Measurements from ENCODE around the gene RTP3.

The RTP3 gene

DNA sequence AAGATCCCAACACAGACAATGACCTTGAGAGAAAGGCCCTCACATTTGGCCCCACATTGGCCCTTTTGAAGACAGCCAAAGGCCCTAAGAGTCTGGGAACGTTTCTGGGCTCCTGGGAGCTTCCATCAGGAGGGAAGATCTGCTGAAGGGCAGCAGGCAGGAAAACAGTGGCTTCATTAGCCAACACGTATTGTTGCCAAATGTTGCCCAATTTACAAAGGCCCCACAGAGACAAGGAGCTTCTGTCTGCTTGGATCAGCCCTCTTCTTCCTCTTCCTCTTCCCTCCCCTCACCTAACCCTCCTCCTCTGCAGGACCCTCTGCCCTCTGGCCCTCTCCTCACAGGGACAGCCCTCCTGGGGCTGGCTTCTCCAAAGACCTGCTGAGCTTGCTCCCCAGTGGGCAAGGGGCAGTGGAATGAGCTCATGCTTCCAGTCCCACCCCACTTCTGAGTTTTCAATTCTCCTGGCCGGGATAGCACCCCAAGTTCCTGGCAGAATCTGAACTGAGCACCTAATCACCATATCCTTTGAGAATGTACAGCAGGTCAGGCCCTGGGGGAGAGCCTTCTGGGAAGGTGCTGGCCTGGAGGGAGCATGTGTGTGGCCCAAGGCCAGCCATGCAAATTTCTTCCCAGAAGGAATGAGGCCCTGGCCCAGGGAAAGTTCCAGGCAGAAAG, 28.0 kb upstream of the RTP3 start:
- no peak for DNase-seq (ENCODE audit: low read depth)

DNA sequence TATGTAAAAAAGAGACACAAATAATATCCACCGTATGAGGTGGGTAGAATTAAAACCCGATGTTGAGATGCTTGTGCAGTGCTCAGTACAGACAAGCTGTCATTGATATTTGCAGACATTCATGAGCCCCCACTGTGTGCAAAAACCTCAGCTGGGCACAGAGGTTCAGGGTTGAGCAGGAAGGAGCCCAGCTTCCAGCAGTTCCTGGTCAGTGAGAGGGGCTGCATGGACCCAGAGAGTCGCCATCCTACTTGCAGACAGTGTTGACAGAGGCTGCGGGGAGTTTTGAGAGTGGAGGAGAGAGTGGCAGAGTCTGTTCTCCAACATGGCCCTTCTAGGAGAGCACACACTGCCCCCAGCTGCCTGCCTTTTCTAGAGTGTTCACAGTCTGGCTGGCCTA, 26.9 kb upstream of the RTP3 start:
- no peak for DNase-seq (ENCODE audit: low read depth)

GRCh38 chr3:46471371-46471914, 26.3 kb upstream of the RTP3 start:
- DNase-seq (ENCODE audit: low read depth), result no peak

DNA sequence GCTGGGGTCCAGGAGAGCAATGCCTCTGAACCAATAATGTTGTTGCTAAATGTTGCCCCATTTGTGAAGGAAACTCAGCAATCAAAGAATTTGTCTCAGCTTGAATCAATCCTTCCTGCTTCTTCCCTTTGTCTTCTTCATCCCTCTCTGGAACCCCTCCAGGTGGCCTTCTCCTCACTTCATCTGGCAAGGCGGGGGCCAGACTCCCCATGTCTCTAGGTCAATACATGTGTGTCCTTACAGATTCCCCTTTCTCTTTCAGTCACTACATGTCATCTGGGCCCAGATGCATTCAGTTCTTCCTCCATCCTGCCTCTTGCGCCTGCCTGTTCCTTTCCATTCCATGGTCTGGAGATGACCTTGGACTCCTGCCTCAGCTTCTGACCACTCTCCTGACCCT, 25.0 kb upstream of the RTP3 start:
- no peak for DNase-seq (ENCODE audit: low read depth)

GRCh38 chr3:46477145-46477544, 20.6 kb upstream of the RTP3 start:
- no peak for DNase-seq (ENCODE audit: low read depth)

GRCh38 chr3:46477756-46478155, 20.0 kb upstream of the RTP3 start:
- no peak for DNase-seq (ENCODE audit: low read depth)

DNA sequence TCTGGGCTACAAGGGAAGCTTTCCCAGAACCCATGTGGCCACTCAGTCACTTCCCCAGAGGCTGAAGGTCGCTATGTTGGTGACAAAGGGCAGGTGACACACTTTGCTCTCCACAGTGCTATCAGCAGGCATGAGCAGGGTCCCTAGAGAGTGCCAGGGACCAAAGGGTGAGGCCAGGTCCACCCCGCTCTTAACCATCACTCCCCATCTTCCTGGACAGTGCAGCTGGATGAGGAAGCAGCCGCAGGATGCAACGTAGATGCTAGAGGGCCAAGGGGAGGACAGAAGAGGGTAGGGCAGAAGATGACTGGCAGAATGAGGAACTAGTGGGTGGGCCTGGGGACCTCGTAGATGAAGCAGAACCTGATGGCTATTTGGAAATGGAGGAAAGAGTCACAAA, 19.4 kb upstream of the RTP3 start:
- DNase-seq (ENCODE audit: low read depth), result no peak

DNA sequence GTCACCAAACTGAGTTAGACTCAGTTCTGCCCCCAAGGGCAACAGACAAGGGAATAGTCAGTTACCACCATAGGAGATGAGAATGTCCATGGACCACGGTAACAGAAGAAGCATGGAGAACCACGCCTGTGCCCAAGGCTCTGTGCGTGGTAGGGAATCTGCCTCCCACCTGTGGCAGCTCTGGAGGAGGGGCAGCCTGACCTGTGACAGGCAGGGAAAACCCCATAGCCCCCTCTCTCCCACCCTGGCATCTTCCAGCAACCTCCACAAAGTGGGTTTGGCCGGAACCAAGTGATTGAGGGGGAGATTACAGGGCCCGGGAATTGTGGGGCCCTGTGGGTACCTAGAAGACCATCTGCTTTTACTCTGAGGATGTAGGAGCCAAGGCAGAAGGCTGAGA, 18.8 kb upstream of the RTP3 start:
- DNase-seq (ENCODE audit: low read depth), result no peak

- DNase-seq (ENCODE audit: low read depth), result no peak
These were observed 18.1 kb upstream of the RTP3 start for GRCh38 chr3:46479696-46480095.

GRCh38 chr3:46480491-46481195, 17.1 kb upstream of the RTP3 start:
- DNase-seq (ENCODE audit: low read depth), result no peak

DNA sequence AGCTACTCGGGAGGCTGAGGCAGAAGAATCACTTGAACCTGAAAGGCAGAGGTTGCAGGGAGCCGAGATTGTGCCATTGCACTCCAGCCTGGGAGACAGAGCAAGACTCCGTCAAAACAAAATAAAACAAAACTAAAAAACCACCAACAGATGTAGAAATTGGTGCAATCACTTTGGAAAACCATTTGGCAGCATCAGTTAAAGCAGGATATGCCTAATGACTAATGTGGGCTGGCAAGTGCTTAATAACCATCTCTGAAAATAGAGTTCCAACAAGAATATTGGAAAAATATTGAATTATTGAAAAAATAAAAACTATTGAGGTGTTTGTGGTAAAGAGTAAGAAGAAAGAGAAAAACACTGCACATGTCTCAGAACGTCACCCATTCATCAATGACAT, 16.1 kb upstream of the RTP3 start:
- peak; percentile 24 for DNase-seq (ENCODE audit: low read depth)

DNA sequence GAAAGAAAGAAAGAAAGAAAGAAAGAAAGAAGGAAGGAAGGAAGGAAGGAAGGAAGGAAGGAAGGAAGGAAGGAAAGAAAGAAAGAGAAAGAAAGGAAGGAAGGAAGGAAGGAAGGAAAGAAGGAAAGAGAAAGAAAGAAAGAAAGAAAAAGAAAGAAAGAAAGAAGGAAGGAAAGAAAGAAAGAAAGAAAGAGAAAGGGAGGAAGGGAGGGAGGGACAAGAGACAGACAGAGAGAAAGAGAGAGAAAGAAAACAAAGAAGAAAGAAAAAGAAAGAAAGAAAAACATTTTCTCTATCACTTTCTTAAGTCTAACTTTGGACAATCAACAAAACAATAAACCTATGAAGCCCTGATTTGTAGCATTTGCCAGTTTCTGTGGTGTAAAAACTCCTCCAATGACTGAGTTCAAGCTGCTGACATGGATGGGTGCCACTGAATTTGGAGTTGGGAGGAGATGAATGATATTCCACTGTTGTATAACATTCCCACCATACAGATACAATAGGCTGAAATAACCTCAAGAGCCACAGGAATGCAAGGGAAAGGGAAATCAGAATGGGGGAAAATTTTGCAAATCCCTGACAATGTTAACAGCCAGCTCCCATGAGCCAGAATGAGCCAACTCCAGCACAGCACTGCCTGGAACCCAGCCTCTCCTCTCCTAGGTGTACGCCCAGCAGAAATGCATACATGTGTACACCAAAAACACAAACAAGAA, 15.0 kb upstream of the RTP3 start:
- peak; percentile 72 for DNase-seq (ENCODE audit: low read depth)

GRCh38 chr3:46483825-46484224, 14.0 kb upstream of the RTP3 start:
- DNase-seq (ENCODE audit: low read depth), result no peak

DNA sequence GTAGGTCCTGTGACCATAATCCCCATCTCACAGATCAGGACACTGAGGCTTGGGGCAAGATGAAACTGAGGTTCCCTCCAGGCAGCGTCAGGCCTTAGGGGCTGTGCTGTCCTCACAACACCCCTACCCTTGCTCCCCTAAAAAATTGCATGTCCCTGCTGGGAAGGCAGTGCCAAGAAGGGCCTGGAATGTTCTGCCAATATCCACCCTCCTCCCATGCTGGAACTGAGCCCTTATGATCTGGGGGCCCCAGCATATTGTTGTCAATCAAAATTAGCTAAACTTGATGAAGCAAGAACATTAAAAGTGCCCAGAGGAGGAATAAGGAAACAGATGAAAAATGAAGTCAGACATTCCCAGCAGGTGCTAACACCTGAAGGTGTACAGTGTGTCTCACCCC, 13.4 kb upstream of the RTP3 start:
- DNase-seq (ENCODE audit: low read depth), result no peak

- DNase-seq (ENCODE audit: low read depth), result no peak
These were observed 12.6 kb upstream of the RTP3 start for GRCh38 chr3:46484911-46485778.

DNA sequence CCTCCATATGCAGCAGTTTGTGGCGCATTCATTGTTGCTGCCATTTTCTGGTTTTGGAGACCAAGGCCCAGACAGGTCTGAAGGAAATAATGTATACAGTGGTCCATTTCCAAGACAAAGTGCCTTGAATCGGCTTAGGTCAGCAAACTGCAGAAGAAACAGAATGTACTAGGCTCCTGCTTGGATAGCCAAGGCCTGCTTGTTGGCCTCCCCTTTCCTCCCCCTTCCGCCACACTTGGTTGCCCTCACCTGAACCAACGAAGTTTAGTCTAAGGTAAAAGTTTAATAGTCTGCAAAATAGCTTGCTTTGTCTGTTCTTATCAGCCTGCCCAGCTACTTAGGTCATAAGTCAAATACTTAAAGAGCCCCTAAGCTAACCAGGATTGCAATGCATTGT, 12.0 kb upstream of the RTP3 start:
- DNase-seq (ENCODE audit: low read depth), result no peak

- DNase-seq (ENCODE audit: low read depth), result peak; percentile 70
These were observed 8.9 kb upstream of the RTP3 start for GRCh38 chr3:46488735-46489361.

GRCh38 chr3:46489381-46489780, 8.4 kb upstream of the RTP3 start:
- no peak for DNase-seq (ENCODE audit: low read depth)

GRCh38 chr3:46489875-46490274, 7.9 kb upstream of the RTP3 start:
- no peak for DNase-seq (ENCODE audit: low read depth)

DNA sequence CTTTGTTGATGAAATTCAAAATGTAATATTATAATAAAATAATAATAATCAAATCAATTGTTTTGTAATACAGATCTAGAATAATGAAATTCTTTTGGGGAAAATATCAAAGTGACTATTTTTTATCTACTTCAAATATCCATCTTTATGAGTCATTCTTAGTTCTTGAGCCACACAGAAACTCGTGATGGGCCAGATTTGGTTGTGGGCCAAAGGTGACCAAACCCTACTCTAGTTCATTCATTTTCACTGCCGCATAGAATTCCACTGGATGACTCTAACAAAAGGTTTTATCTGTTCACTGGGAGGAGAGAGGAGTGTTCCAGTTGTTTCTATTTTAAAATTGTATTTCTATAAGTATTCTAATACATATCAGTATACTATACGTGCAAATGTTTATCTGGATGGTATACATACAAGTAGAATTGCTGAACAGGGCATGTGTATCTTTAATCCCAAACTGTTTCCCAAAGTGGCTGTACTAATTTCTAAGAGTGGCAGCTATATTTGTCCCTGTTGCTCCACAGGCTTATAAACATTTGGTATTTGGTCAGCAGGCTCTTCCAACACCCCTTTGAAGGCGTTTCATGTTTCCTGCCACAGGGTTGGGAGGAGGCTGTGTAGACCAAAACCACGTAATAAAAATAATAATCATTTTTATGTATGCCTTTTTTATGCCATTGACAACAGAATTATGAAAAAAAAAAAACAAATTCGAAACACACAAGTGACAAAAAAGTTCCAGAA, 7.3 kb upstream of the RTP3 start:
- DNase-seq (ENCODE audit: low read depth), result peak; percentile 66

Data from stromal cell of bone marrow (primary cell).